T follicular helper cell (primary cell): ENCODE data around the gene DPM3.
"Not testable (repeated sequence)": the region's sequence is repeated elsewhere in the genome, so short reads cannot be mapped to it uniquely, and the experiment has no call there.

Experiments used
- DNase-seq: peaks from one replicate; pipeline ENCODE4 v3.0.0-alpha.2; 2020; ENCODE audit warnings: low read depth

Gene DPM3

DNA sequence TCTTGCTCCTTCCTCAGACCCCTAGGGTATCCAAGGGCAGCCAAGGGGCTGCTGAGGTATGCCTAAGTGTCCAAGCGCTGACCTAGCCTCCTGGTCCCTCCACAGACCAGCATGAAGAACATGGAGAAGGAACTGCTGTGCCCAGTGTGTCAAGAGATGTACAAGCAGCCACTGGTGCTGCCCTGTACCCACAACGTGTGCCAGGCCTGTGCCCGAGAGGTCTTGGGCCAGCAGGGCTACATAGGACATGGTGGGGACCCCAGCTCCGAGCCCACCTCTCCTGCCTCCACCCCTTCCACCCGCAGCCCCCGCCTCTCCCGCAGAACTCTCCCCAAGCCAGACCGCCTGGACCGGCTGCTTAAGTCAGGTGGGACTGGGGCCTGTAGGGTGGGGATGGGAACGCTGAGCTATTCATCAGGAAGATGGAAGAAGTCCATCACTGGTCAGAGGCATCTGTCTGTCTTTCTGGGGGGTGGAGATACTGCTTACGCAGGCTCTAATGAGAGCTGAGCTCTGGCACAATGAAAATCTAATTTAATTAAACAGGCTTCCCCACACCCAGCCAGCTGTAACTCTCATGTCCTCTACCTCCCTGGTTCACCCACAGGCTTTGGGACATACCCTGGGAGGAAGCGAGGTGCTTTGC is 35.1 kb upstream of the DPM3 start:
- DNase-seq, result no peak

DNA sequence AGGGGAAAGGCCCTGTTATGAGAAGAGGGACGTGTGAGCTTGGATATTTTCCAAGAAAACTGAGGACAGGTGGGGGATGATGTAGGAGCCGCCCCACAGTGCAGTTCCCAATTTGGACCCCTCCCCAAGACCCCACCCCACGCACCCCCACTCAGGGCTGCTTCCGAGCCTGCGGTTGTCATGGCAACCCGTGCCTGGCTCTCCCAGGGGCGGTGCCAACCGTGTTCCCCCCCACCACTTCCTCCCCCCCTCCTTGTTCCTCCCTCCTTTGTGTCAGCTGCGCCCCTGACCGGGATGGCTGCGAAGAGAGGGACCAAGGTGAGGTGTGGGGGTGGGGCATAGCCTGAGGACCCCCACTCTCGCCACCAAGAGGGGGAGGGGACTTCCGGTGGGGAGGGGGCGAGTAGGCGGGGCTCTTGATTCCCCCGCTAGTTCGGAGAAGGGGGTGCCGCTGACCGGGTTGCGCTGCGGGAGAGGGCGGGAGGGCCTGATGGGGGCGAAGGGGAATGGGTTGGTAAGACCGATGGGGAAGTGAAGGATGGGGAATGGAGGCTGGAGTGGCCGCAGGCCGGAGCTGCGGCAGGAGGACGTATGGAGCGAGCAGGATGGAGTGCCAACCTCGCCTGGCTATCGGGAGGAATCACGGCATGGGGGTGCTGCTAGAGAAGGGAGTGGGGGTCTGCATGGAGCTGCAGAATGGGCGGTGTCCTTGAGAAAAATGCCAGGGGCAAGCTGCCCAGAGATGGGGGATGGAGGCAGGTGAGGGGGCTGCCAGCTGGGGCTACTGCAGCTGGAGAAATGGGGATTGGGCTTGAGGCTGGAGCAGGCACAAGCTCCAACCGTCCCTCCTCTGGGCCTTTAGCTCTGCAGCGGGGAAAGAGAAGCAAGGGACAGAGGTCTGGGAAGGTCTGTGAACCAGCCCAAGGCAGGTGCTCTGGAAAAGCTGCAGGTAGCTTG is 34.3 kb upstream of the DPM3 start:
- peak; percentile 37 for DNase-seq

DNA sequence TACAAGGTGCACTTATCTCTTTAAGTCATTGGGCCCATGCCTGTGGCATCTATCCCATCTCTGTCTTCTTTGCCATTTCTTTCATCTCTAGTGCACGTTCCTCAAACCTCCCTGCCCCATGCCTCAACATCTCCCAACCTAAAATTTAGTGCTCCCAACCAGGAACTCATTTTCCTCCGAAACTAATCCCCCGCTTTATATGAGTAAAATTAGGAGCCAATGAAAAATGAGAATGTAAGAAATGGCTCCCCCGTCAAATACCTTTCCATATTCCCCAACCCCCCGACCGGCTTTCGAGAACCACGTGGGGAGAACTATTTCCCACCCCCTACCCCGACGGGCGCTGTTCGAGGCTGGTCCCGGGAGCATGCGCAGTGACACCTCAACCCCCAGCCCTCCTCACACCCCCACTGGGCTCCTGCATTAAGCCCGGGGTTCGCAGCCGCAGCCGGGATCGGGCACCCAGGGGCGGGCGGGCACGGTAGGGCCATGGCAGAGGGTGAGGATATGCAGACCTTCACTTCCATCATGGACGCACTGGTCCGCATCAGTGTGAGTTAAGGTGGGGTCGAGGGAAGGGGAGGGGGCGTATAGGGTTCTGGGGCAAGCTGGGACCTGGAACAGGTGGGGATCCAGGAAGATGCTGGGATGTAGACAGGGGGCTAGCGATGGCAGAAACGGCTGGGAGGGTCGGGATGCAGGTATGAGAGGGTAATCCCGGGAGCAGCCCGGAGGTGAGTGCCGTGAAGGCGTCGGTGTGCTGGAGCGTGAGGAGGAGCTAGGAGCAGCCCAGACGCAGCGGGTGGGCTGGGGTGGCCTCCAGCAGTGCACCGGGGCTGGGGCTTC is 33.4 kb upstream of the DPM3 start, which contains the start of gene TRIM46:
TSS of gene TRIM46 (plus strand) at position 372 of the 846 bp plus-strand sequence. CDS start at position 490, 118 bp downstream.
- DNase-seq, result peak; percentile 48

DNA sequence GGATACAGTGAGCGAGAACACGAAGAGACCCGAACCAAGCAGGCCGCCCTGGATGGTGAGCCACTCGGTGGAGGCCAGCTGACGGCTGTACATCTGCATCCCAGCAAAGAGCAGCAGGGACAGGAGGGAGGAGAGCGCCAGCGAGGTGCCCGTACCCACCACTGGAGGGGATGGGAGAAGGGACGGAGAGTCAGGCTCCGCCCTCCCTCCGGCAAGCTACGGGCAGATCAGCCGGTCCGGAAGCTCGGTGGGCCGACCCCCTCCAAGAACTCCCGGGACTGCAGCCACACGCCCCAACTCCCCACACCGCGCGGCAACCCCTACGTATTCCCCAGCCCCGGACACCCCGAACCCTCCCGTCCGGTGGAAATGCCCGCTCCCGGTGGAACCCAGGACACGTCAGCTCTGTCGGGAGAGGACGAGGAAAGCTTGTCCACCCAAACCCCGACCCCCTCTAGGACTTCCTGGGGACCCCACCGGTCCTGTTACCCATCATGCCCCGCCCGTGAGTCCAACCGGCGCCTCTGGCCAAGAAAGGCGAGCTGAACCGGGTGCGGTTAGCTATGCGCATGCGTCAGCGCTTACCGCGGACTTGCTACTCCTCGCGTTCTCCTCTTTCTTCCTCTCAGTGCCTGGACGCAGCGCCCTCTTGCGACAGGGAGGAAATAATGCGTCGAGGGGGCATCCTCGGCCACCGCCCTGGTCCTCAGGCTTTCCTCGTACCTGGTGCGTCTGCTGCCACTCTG is 32.6 kb upstream of the DPM3 start, which contains the start of gene KRTCAP2:
TSS of gene KRTCAP2 (minus strand) at position 573 of the 746 bp plus-strand sequence. CDS start at position 493, 80 bp downstream.
- DNase-seq, result peak; percentile 88

GRCh38 chr1:155171836-155172731 is 31.8 kb upstream of the DPM3 start:
- no peak for DNase-seq

DNA sequence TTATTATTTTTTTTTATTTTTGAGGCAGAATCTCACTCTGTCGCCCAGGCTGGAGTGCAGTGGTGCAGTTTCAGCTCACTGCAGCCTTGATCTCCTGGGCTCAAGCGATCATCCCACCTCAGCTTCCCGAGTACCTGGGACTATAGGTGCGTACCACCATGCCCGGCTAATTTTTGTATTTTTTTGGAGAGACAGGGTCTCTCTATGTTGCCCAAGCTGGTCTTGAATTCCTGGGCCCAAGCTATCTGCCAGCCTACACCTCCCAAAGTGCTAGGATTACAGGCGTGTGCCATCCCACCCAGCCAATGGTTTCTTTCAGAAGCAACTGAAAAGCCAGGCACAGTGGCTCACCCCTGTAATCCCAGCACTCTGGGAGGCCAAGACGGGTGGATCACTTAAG is 30.5 kb upstream of the DPM3 start:
- DNase-seq, result no peak

DNA sequence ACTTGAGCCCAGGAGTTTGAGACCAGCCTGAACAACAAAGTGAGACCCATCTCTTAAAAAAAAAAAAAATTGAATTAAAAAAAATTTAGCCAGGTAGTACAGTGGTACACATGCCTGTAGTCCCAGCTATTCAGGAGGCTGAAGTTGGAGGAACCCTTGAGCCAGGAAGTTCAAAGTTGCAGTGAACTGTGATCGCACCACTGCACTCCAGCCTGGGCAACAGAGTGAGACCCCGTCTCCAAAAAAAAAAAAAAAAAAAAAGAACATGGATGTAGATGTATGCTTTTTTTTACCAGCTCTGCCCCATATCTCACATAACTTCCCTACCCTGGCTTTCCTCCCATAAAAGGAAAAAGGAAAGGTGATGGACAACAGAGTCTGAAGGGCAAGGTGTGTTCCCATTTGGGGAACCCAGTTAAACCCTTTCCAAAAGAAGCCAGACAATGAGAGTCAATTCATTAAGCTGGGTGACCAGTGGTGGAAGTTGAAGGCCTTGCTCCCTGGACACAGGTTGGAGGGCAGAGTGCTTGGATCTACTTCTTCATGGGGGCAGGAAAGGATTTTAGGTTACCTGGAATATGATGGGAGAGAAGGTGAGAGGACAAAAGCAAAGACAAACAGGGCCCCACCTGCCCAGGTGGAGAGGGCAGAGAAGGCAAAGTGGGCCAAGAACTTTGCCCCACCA is 29.9 kb upstream of the DPM3 start:
- DNase-seq, result no peak

- DNase-seq, result no peak
Observed at GRCh38 chr1:155169541-155169940, 29.2 kb upstream of the DPM3 start.

GRCh38 chr1:155168456-155169210 is 28.3 kb upstream of the DPM3 start:
- no peak for DNase-seq

DNA sequence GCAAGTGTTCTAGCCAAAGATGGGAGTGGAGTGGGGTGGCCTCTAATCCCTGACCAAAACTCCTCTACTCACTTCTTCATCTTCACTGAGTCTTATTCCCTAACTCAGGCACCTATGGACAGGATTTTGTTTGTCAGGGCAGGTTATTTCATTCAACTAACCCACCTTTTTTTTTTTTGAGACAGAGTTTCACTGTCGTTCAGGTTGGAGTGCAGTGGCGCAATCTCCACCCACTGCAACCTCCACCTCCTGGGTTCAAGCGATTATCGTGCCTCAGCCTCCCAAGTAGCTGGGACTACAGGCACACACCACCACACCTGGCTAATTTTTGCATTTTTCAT is 27.7 kb upstream of the DPM3 start:
- DNase-seq, result not testable (repeated sequence)

GRCh38 chr1:155167166-155168104 is 27.1 kb upstream of the DPM3 start:
- DNase-seq, result peak; percentile 77

- DNase-seq, result no peak
Observed at GRCh38 chr1:155166471-155167165, 26.3 kb upstream of the DPM3 start.

- no peak for DNase-seq
Observed at GRCh38 chr1:155166051-155166470, 25.7 kb upstream of the DPM3 start.

GRCh38 chr1:155164625-155165024 is 24.3 kb upstream of the DPM3 start:
- DNase-seq, result not testable (repeated sequence)

GRCh38 chr1:155163785-155164184 is 23.5 kb upstream of the DPM3 start:
- DNase-seq, result not testable (repeated sequence)

GRCh38 chr1:155162631-155163030 is 22.3 kb upstream of the DPM3 start:
- DNase-seq, result not testable (repeated sequence)

DNA sequence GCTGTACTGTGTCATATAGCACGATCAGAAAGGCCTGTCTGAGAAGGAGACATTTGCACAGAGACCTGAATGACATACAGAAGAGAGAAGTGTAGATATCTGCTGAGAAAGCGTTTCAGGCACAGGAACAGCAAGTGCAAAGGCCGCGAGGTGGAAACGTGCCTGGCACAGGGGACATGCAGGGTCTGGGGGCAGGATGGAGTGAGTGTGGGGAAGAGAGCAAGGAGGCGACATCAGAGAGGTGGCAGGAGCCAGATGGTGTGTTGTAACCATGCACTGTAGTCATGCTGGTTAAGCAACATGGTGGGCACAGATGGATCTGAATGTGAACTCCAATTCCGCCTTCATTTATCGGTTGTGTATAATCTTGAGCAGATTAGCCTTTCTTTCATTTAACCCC is 19.8 kb upstream of the DPM3 start:
- no peak for DNase-seq
